SK-N-SH (cell line): Measurements from ENCODE around the gene ATP4A. TPM values are rescaled to one million over a fixed set of nuclear protein-coding genes. Genes with fewer than 3 reads are reported as not detected.

ENCODE experiments used
- CTCF ChIA-PET: fragments of 300-600, 350-600 bp; formaldehyde crosslinking; extraction: SDS; loops from one replicate; lab custom pipeline; 2021; lab: Yijun Ruan, JAX
- POLR2A ChIA-PET: fragments of 350-600 bp; sonication (Branson Sonifier 250); formaldehyde crosslinking; extraction: SDS; loops from one replicate; lab custom pipeline; 2020; ENCODE audit warnings: antibody characterized with exemption, inconsistent platforms; lab: Yijun Ruan, JAX
- DNase-seq: peaks from one replicate; pipeline ENCODE4 v3.0.0; 2012
- H2AFZ ChIP-seq: fragments of 200-600 bp; sonication (generic); 2 replicates; pipeline ENCODE4 v1.8.1; 2016; ENCODE audit warnings: antibody characterized with exemption, mild to moderate bottlenecking, low read depth
- H3F3A ChIP-seq: fragments of 200-600 bp; sonication (generic); replicated peaks from 2 replicates; pipeline ENCODE3; 2016; ENCODE audit warnings: antibody characterized with exemption, mild to moderate bottlenecking; ENCODE audit not compliant: insufficient read depth
- H3K27ac ChIP-seq, 2 experiments: fragments of 200-500 bp in 1 of 2; fragments of 200-600 bp in 1 of 2; sonication (Bioruptor generic) in 1 of 2; sonication (generic), shearing (Covaris generic) in 1 of 2; 2 replicates each; pipeline versions ENCODE4 v1.5.1 to v1.6.1; 2014 to 2016; ENCODE audit warnings: low read depth in 2 of 2, inconsistent platforms in 1 of 2, low read length in 1 of 2, mild to moderate bottlenecking in 1 of 2, mixed read lengths in 1 of 2
- H3K27me3 ChIP-seq: fragments of 200-600 bp; sonication (generic), shearing (Covaris generic); 2 replicates; pipeline ENCODE4 v1.6.1; 2016; ENCODE audit warnings: mixed run types; ENCODE audit not compliant: insufficient read depth
- H3K36me3 ChIP-seq, 2 experiments: fragments of 200-500 bp in 1 of 2; fragments of 200-600 bp in 1 of 2; sonication (Bioruptor generic) in 1 of 2; sonication (generic) in 1 of 2; replicated peaks in 1 of 2; 2 replicates each; pipeline versions ENCODE3 to v1.5.1; 2014 to 2016; ENCODE audit warnings: low read length in 1 of 2, mild to moderate bottlenecking in 1 of 2; ENCODE audit not compliant: insufficient read depth in 2 of 2, control insufficient read depth in 1 of 2
- H3K4me1 ChIP-seq, 2 experiments: fragments of 200-500 bp in 1 of 2; fragments of 200-600 bp in 1 of 2; sonication (Bioruptor generic) in 1 of 2; sonication (generic), shearing (Covaris generic) in 1 of 2; 2 replicates each; pipeline versions ENCODE4 v1.5.1 to v1.6.1; 2014 to 2016; ENCODE audit warnings: low read depth in 1 of 2, low read length in 1 of 2, mixed run types in 1 of 2; ENCODE audit not compliant: insufficient read depth in 2 of 2, control insufficient read depth in 1 of 2
- H3K4me2 ChIP-seq: fragments of 200-600 bp; sonication (generic), shearing (Covaris generic); 2 replicates; pipeline ENCODE4 v1.6.1; 2017; ENCODE audit warnings: mixed run types
- H3K4me3 ChIP-seq, 2 experiments: fragments of 200-500 bp in 1 of 2; fragments of 200-600 bp in 1 of 2; sonication (Bioruptor generic) in 1 of 2; sonication (generic), shearing (Covaris generic) in 1 of 2; 2 replicates each; pipeline versions ENCODE4 v1.5.1 to v1.8.1; 2014 to 2016; ENCODE audit warnings: low read depth in 2 of 2, inconsistent platforms in 1 of 2, low read length in 1 of 2, mild to moderate bottlenecking in 1 of 2, mixed read lengths in 1 of 2, moderate library complexity in 1 of 2
- H3K79me2 ChIP-seq: fragments of 200-600 bp; sonication (generic); 2 replicates; pipeline ENCODE4 v1.8.1; 2017; ENCODE audit warnings: mild to moderate bottlenecking; ENCODE audit not compliant: insufficient read depth
- H3K9ac ChIP-seq: fragments of 200-600 bp; sonication (generic); 2 replicates; pipeline ENCODE4 v1.6.1; 2017; ENCODE audit warnings: mixed run types
- H3K9me2 ChIP-seq: fragments of 200-600 bp; sonication (generic); 2 replicates; pipeline ENCODE4 v1.6.1; 2017; ENCODE audit warnings: mixed run types
- H3K9me3 ChIP-seq: fragments of 200-600 bp; sonication (generic); 2 replicates; pipeline ENCODE4 v1.6.1; 2017; ENCODE audit warnings: mixed run types, mild to moderate bottlenecking, moderate library complexity
- H4K20me1 ChIP-seq: fragments of 200-600 bp; sonication (generic); 2 replicates; pipeline ENCODE4 v1.6.1; 2017; ENCODE audit warnings: mild to moderate bottlenecking, mixed run types; ENCODE audit not compliant: insufficient read depth
- CHD2 ChIP-seq: fragments of 150-350 bp; IDR thresholded peaks from 2 replicates; pipeline ENCODE4 v1.6.1; 2018; ENCODE audit warnings: low read length; ENCODE audit not compliant: partially characterized antibody
- EP300 ChIP-seq, 2 experiments: IDR thresholded peaks; 2 replicates each; pipeline versions ENCODE4 v1.4.0 to v1.6.1; 2012; ENCODE audit warnings: borderline replicate concordance in 1 of 2, low read depth in 1 of 2, low read length in 1 of 2
- EZH2phosphoT487 ChIP-seq: fragments of 200-600 bp; sonication (generic); IDR thresholded peaks from 2 replicates; pipeline ENCODE4 v1.6.1; 2017; ENCODE audit warnings: low read depth, mixed run types, mild to moderate bottlenecking, antibody characterized with exemption, moderate library complexity, borderline replicate concordance
- FOSL2 ChIP-seq: IDR thresholded peaks from 2 replicates; pipeline ENCODE4 v1.4.0; 2012; ENCODE audit warnings: low read depth, mild to moderate bottlenecking, moderate library complexity, borderline replicate concordance
- GATA2 ChIP-seq: sonication (generic); formaldehyde crosslinking; IDR thresholded peaks from 2 replicates; pipeline ENCODE4 v1.5.0; 2020; ENCODE audit warnings: mild to moderate bottlenecking, missing genetic modification reagents
- MEF2A ChIP-seq: IDR thresholded peaks from 2 replicates; pipeline ENCODE4 v1.4.0; 2012; ENCODE audit warnings: low read depth, borderline replicate concordance
- RAD21 ChIP-seq: IDR thresholded peaks from 2 replicates; pipeline ENCODE4 v1.6.1; 2012; ENCODE audit warnings: mild to moderate bottlenecking, low read length
- RFX5 ChIP-seq: IDR thresholded peaks from 2 replicates; pipeline ENCODE4 v1.6.1; 2012; ENCODE audit warnings: mild to moderate bottlenecking, improper control_type of control experiment, low read length
- RXRA ChIP-seq: IDR thresholded peaks from 2 replicates; pipeline ENCODE4 v1.4.0; 2012; ENCODE audit warnings: low read depth, mild to moderate bottlenecking, borderline replicate concordance
- SMC3 ChIP-seq: IDR thresholded peaks from 2 replicates; pipeline ENCODE4 v1.6.1; 2012; ENCODE audit warnings: low read depth, low read length, improper control_type of control experiment
- TAF1 ChIP-seq: IDR thresholded peaks from 2 replicates; pipeline ENCODE4 v1.6.1; 2012; ENCODE audit warnings: low read depth, mild to moderate bottlenecking, low read length, moderate library complexity, borderline replicate concordance
- TEAD4 ChIP-seq: IDR thresholded peaks from 2 replicates; pipeline ENCODE4 v1.4.0; 2012; ENCODE audit warnings: mild to moderate bottlenecking, borderline replicate concordance; ENCODE audit not compliant: insufficient read depth
- WGBS: methylation state at CpG from one replicate; pipeline ENCODE4 v1.1.6; 2017; ENCODE audit warnings: low lambda C conversion rate; 5-methylcytosine and 5-hydroxymethylcytosine counted together
- polyA plus RNA-seq, 3 experiments: library from polyadenylated mRNA; depleted of rRNA; stranded (reverse); fragments of >200 nt; gene quantifications; 2 replicates each; pipeline ENCODE4 v1.2.3, GENCODE V29; 2012
- TF ChIP-seq, protein P1 (sequence below): IDR thresholded peaks from 2 replicates; pipeline ENCODE4 v1.6.1; 2012; ENCODE audit warnings: mild to moderate bottlenecking, low read depth, low read length, moderate library complexity
- TF ChIP-seq, protein P2 (sequence below): IDR thresholded peaks from 2 replicates; pipeline ENCODE4 v1.4.0; 2012; ENCODE audit warnings: low read depth, borderline replicate concordance
- TF ChIP-seq, protein P3 (sequence below): IDR thresholded peaks from 2 replicates; pipeline ENCODE4; 2012

ATP4A gene
- polyA plus RNA-seq, 1 of the 3 experiments (the other 2 are of a cell fraction): not detected

DNA sequence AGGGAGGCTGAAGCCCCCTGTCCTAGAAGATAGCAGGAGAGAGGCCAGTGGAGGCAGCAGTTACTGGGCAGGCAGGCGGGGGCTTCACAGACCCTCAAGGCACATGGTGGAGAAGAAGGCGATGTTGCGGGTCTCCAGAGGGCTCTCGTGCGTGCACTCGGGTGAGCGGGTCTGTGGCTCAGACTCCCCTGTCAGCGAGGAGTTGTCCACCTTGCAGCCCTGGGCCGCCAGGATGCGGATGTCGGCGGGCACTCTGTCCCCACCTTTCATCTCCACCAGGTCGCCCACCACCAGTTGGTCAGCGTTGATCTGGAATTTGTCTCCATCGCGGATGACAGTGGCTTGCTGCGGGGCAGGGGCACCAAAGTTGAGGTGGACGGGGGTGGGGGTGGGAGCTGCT is 3.2 kb downstream of the ATP4A start:
- Histone ChIP-seq H4K20me1 (no peaks in the 10 kb centered on the region), H3K36me3 (no peaks in the 10 kb centered on the region), H3K27ac (no peak overlapping the region), H3K9me3 (no peaks in the 10 kb centered on the region), H3K4me3 (no peak overlapping the region), H3F3A (no peaks in the 10 kb centered on the region), H2AFZ (no peak overlapping the region), H3K27me3 (peaks cover 64% of the 10 kb centered on the region), H3K4me2 (no peak overlapping the region), H3K79me2 (no peaks in the 10 kb centered on the region), H3K9me2 (no peaks in the 10 kb centered on the region), H3K4me1 (peaks cover 0 to 11% of the 10 kb centered on the region in 2 experiments; a peak in 1 of 4 replicates), H3K9ac (no peak overlapping the region)
- TF ChIP-seq, protein P1, sequence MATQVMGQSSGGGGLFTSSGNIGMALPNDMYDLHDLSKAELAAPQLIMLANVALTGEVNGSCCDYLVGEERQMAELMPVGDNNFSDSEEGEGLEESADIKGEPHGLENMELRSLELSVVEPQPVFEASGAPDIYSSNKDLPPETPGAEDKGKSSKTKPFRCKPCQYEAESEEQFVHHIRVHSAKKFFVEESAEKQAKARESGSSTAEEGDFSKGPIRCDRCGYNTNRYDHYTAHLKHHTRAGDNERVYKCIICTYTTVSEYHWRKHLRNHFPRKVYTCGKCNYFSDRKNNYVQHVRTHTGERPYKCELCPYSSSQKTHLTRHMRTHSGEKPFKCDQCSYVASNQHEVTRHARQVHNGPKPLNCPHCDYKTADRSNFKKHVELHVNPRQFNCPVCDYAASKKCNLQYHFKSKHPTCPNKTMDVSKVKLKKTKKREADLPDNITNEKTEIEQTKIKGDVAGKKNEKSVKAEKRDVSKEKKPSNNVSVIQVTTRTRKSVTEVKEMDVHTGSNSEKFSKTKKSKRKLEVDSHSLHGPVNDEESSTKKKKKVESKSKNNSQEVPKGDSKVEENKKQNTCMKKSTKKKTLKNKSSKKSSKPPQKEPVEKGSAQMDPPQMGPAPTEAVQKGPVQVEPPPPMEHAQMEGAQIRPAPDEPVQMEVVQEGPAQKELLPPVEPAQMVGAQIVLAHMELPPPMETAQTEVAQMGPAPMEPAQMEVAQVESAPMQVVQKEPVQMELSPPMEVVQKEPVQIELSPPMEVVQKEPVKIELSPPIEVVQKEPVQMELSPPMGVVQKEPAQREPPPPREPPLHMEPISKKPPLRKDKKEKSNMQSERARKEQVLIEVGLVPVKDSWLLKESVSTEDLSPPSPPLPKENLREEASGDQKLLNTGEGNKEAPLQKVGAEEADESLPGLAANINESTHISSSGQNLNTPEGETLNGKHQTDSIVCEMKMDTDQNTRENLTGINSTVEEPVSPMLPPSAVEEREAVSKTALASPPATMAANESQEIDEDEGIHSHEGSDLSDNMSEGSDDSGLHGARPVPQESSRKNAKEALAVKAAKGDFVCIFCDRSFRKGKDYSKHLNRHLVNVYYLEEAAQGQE: no peak
- TF ChIP-seq TAF1: no peak
- TF ChIP-seq EZH2phosphoT487: no peak
- TF ChIP-seq RXRA: no peak
- TF ChIP-seq EP300 (IDR thresholded peaks at IDR 0.05; ENCODE audit: borderline replicate concordance in 1 of 2, low read depth in 1 of 2, low read length in 1 of 2): no peak
- no peak for TF ChIP-seq GATA2
- TF ChIP-seq, protein P2, sequence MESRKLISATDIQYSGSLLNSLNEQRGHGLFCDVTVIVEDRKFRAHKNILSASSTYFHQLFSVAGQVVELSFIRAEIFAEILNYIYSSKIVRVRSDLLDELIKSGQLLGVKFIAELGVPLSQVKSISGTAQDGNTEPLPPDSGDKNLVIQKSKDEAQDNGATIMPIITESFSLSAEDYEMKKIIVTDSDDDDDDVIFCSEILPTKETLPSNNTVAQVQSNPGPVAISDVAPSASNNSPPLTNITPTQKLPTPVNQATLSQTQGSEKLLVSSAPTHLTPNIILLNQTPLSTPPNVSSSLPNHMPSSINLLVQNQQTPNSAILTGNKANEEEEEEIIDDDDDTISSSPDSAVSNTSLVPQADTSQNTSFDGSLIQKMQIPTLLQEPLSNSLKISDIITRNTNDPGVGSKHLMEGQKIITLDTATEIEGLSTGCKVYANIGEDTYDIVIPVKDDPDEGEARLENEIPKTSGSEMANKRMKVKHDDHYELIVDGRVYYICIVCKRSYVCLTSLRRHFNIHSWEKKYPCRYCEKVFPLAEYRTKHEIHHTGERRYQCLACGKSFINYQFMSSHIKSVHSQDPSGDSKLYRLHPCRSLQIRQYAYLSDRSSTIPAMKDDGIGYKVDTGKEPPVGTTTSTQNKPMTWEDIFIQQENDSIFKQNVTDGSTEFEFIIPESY: no peak
- no peak for TF ChIP-seq CHD2
- TF ChIP-seq SMC3: no peak
- TF ChIP-seq FOSL2: no peak
- no peak for TF ChIP-seq RFX5
- no peak for TF ChIP-seq RAD21
- TF ChIP-seq, protein P3, sequence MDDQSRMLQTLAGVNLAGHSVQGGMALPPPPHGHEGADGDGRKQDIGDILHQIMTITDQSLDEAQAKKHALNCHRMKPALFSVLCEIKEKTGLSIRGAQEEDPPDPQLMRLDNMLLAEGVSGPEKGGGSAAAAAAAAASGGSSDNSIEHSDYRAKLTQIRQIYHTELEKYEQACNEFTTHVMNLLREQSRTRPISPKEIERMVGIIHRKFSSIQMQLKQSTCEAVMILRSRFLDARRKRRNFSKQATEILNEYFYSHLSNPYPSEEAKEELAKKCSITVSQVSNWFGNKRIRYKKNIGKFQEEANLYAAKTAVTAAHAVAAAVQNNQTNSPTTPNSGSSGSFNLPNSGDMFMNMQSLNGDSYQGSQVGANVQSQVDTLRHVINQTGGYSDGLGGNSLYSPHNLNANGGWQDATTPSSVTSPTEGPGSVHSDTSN: no peak
- TF ChIP-seq MEF2A: no peak
- no peak for TF ChIP-seq TEAD4
- 38% methylated on average over 14 of the region's 18 CpGs for WGBS
- DNase-seq: no peak
- CTCF ChIA-PET: interaction anchor here (1.1 to 2.8 kb wide), 2 partner anchors 12 to 50 kb away, joined by 3 to 16 read pairs; no protein-coding TSS in a partner anchor
- POLR2A ChIA-PET: no interaction called here
